GM19452 (cell line): ENCODE data around the gene CD300H.

Source experiments
- ATAC-seq: cut with Tn5 transposase; IDR thresholded peaks from one replicate; pipeline ENCODE4 v1.9.1; 2021; ENCODE audit not compliant: unreplicated experiment

Gene CD300H

GRCh38 chr17:74567397-74567796 is at the start of gene CD300H:
Gene CD300H (minus strand): TSS chr17:74567509.
- ATAC-seq: no peak

GRCh38 chr17:74616696-74617095 is 49.4 kb upstream of the CD300H start:
- no peak for ATAC-seq

- no peak for ATAC-seq
Observed at GRCh38 chr17:74612046-74612445, 44.7 kb upstream of the CD300H start.

- ATAC-seq: no peak
Observed at GRCh38 chr17:74610108-74610507, 42.8 kb upstream of the CD300H start.

GRCh38 chr17:74608511-74608910 is 41.2 kb upstream of the CD300H start:
- no peak for ATAC-seq

GRCh38 chr17:74607221-74607620 is 39.9 kb upstream of the CD300H start:
- no peak for ATAC-seq

GRCh38 chr17:74606050-74606449 is 38.7 kb upstream of the CD300H start:
- ATAC-seq: no peak

- ATAC-seq: no peak
Observed at GRCh38 chr17:74605361-74605760, 38.1 kb upstream of the CD300H start.

- no peak for ATAC-seq
Observed at GRCh38 chr17:74604761-74605160, 37.5 kb upstream of the CD300H start.

GRCh38 chr17:74604200-74604599 is 36.9 kb upstream of the CD300H start:
- no peak for ATAC-seq

- no peak for ATAC-seq
Observed at GRCh38 chr17:74603746-74604145, 36.4 kb upstream of the CD300H start.

- ATAC-seq: no peak
Observed at GRCh38 chr17:74603037-74603635, 35.8 kb upstream of the CD300H start.

- ATAC-seq: no peak
Observed at GRCh38 chr17:74601944-74602572, 34.7 kb upstream of the CD300H start.

- ATAC-seq: no peak
Observed at GRCh38 chr17:74599448-74599939, 32.2 kb upstream of the CD300H start.

- no peak for ATAC-seq
Observed at GRCh38 chr17:74599023-74599399, 31.7 kb upstream of the CD300H start.

- no peak for ATAC-seq
Observed at GRCh38 chr17:74598346-74599022, 31.2 kb upstream of the CD300H start.

- ATAC-seq: no peak
Observed at GRCh38 chr17:74597069-74597790, 29.9 kb upstream of the CD300H start.

- no peak for ATAC-seq
Observed at GRCh38 chr17:74595037-74595750, 27.9 kb upstream of the CD300H start.

GRCh38 chr17:74592087-74592990 is 25.0 kb upstream of the CD300H start, which contains the start of gene CD300LD:
Gene CD300LD (minus strand): TSS chr17:74592283. CDS start chr17:74592202, 81 bp downstream.
- ATAC-seq: no peak

GRCh38 chr17:74591503-74591902 is 24.2 kb upstream of the CD300H start:
- ATAC-seq: no peak
